Large intestine (tissue), 3 donors: ENCODE results near the gene PPP1R11. TPM values are rescaled to one million over a fixed set of nuclear protein-coding genes. Genes with fewer than 3 reads are reported as not detected.
A peak's percentile ranks its signal among the peaks of the same experiment; 100 is the strongest.

Experiments used
- DNase-seq, 2 donors: peaks; one replicate each; pipeline versions ENCODE4 v3.0.0 to v3.0.0-alpha.2; 2013
- H3K27ac ChIP-seq: one replicate; pipeline ENCODE4 v1.5.1; 2013; ENCODE audit warnings: low read length
- H3K27me3 ChIP-seq: 2 replicates; pipeline ENCODE4 v1.6.1; 2013; ENCODE audit warnings: low read length; ENCODE audit not compliant: control insufficient read depth, insufficient read depth
- H3K36me3 ChIP-seq: 2 replicates; pipeline ENCODE4 v1.6.1; 2013; ENCODE audit warnings: low read length; ENCODE audit not compliant: control insufficient read depth, insufficient read depth
- H3K4me1 ChIP-seq: one replicate; pipeline ENCODE4 v1.6.1; 2013; ENCODE audit warnings: low read length; ENCODE audit not compliant: control insufficient read depth, insufficient read depth
- H3K4me3 ChIP-seq: one replicate; pipeline ENCODE4 v1.5.1; 2013; ENCODE audit warnings: low read length
- H3K9me3 ChIP-seq: one replicate; pipeline ENCODE4 v1.6.1; 2013; ENCODE audit warnings: mild to moderate bottlenecking, low read depth, low read length, moderate library complexity; ENCODE audit not compliant: control insufficient read depth
- WGBS: methylation state at CpG from one replicate; pipeline ENCODE4 v1.1.5; 2013; ENCODE audit warnings: low lambda C conversion rate; ENCODE audit not compliant: insufficient coverage; 5-methylcytosine and 5-hydroxymethylcytosine counted together
- polyA plus RNA-seq: library from polyadenylated mRNA; unstranded; fragments of 120-200 nt; gene quantifications from one replicate; pipeline ENCODE4 v1.2.1, GENCODE V29; 2013

The PPP1R11 gene
- polyA plus RNA-seq, 1 donor: 65.3 TPM

- no peak for DNase-seq
- Histone ChIP-seq H3K36me3 (no peaks in the 10 kb centered on the region), H3K4me3 (no peak overlapping the region), H3K4me1 (peaks cover 67% of the 10 kb centered on the region), H3K27me3 (peaks cover 2% of the 10 kb centered on the region), H3K9me3 (no peaks in the 10 kb centered on the region), H3K27ac (peak overlapping the region; percentile 87)
- 92% methylated on average over 2 of the region's 5 CpGs for whole genome bisulfite sequencing
Measured at GRCh38 chr6:30093951-30094661, 27.1 kb downstream of the PPP1R11 start.

GRCh38 chr6:30096829-30097228 lies 29.8 kb downstream of the PPP1R11 start:
- H3K27me3 ChIP-seq: peaks cover 20% of the 10 kb centered on the region
- WGBS: no CpG with 5 or more reads among the region's 1 CpG
- no peak overlapping the region for H3K4me3 ChIP-seq
- no peak for DNase-seq
- H3K27ac ChIP-seq: no peak overlapping the region
- H3K36me3 ChIP-seq: no peaks in the 10 kb centered on the region
- no peaks in the 10 kb centered on the region for H3K9me3 ChIP-seq
- peaks cover 72% of the 10 kb centered on the region for H3K4me1 ChIP-seq

GRCh38 chr6:30097902-30098768 lies 31.1 kb downstream of the PPP1R11 start:
- Histone ChIP-seq H3K36me3 (no peaks in the 10 kb centered on the region), H3K27ac (peak overlapping the region; percentile 54), H3K4me3 (no peak overlapping the region), H3K27me3 (peaks cover 20% of the 10 kb centered on the region), H3K9me3 (no peaks in the 10 kb centered on the region), H3K4me1 (peaks cover 68% of the 10 kb centered on the region)
- DNase-seq: peak; percentile 89 to 93
- WGBS: 50% methylated on average over 2 of the region's 4 CpGs

GRCh38 chr6:30100154-30100553 lies 33.2 kb downstream of the PPP1R11 start:
- H3K4me3 ChIP-seq: peak overlapping the region; percentile 49
- peak overlapping the region; percentile 81 for H3K27ac ChIP-seq
- no peak for DNase-seq
- peaks cover 64% of the 10 kb centered on the region for H3K4me1 ChIP-seq
- H3K27me3 ChIP-seq: peaks cover 25% of the 10 kb centered on the region
- 53% methylated on average over 3 of the region's 8 CpGs for WGBS
- no peaks in the 10 kb centered on the region for H3K36me3 ChIP-seq
- no peaks in the 10 kb centered on the region for H3K9me3 ChIP-seq

- H3K36me3 ChIP-seq: no peaks in the 10 kb centered on the region
- H3K27me3 ChIP-seq: peaks cover 27% of the 10 kb centered on the region
- H3K4me1 ChIP-seq: peaks cover 58% of the 10 kb centered on the region
- peak; percentile 90 to 93 for DNase-seq
- no peaks in the 10 kb centered on the region for H3K9me3 ChIP-seq
- 20% methylated on average over 1 of the region's 47 CpGs for WGBS
- peak overlapping the region; percentile 81 for H3K27ac ChIP-seq
- H3K4me3 ChIP-seq: peak overlapping the region; percentile 49
Measured at GRCh38 chr6:30100585-30101443, 33.8 kb downstream of the PPP1R11 start.

GRCh38 chr6:30101444-30102413 lies 34.7 kb downstream of the PPP1R11 start:
- no peaks in the 10 kb centered on the region for H3K9me3 ChIP-seq
- H3K4me3 ChIP-seq: peak overlapping the region; percentile 49
- peak; percentile 92 for DNase-seq
- peaks cover 29% of the 10 kb centered on the region for H3K27me3 ChIP-seq
- H3K27ac ChIP-seq: peak overlapping the region; percentile 81
- no CpG with 5 or more reads among the region's 51 CpGs for WGBS
- H3K36me3 ChIP-seq: no peaks in the 10 kb centered on the region
- peaks cover 49% of the 10 kb centered on the region for H3K4me1 ChIP-seq

- no peak for DNase-seq
- H3K4me3 ChIP-seq: peak overlapping the region; percentile 49
- H3K9me3 ChIP-seq: no peaks in the 10 kb centered on the region
- H3K27me3 ChIP-seq: peaks cover 29% of the 10 kb centered on the region
- peaks cover 42% of the 10 kb centered on the region for H3K4me1 ChIP-seq
- no CpG with 5 or more reads among the region's 15 CpGs for WGBS
- peak overlapping the region; percentile 81 for H3K27ac ChIP-seq
- H3K36me3 ChIP-seq: no peaks in the 10 kb centered on the region
Measured at GRCh38 chr6:30102414-30102969, 35.5 kb downstream of the PPP1R11 start.

GRCh38 chr6:30102970-30103871 lies 36.2 kb downstream of the PPP1R11 start:
- Histone ChIP-seq H3K36me3 (no peaks in the 10 kb centered on the region), H3K4me3 (peak overlapping the region; percentile 43), H3K9me3 (no peaks in the 10 kb centered on the region), H3K27ac (peak overlapping the region; percentile 81), H3K4me1 (peaks cover 35% of the 10 kb centered on the region), H3K27me3 (peaks cover 29% of the 10 kb centered on the region)
- 17% methylated on average over 3 of the region's 36 CpGs for WGBS
- peak; percentile 87 to 93 for DNase-seq
